Endothelial cell of umbilical vein (primary cell): Measurements from ENCODE around the gene EPN2. TPM values are rescaled to one million over a fixed set of nuclear protein-coding genes. Genes with fewer than 3 reads are reported as not detected.

Experiments used
- BruUV-seq: library from RNA; stranded (reverse); fragments of 400-500 nt; replicated peaks from 2 replicates; lab custom pipeline; 2021; lab: Mats Ljungman, UMichigan
- CTCF ChIA-PET: fragments of 300-600, 350-600 bp; sonication (Branson Sonifier 250); formaldehyde crosslinking; loops from one replicate; lab custom pipeline; 2021; ENCODE audit warnings: antibody characterized with exemption, inconsistent platforms; lab: Charles Lee
- POLR2A ChIA-PET: fragments of 300-600, 350-600 bp; sonication (Branson Sonifier 250); formaldehyde crosslinking; loops from one replicate; lab custom pipeline; 2021; ENCODE audit warnings: antibody characterized with exemption, inconsistent platforms; lab: Charles Lee
- DNase-seq: peaks from one replicate; pipeline ENCODE4 v3.0.0-alpha.2; 2011; ENCODE audit warnings: low read depth, low spot score
- FAIRE-seq: peaks from 2 replicates; lab custom pipeline; 2011; peaks lifted over from hg19 to GRCh38; lab: Jason Lieb, UNC
- H2AFZ ChIP-seq: 2 replicates; pipeline ENCODE4 v1.6.0; 2012; ENCODE audit warnings: low read depth, low read length, control low read depth, inconsistent platforms
- H3K27ac ChIP-seq: 2 replicates; pipeline ENCODE4 v1.5.1; 2011; ENCODE audit warnings: low read depth, mild to moderate bottlenecking, control low read depth, low read length, moderate library complexity; ENCODE audit not compliant: insufficient read depth
- H3K27me3 ChIP-seq, 2 experiments: 2 replicates each; pipeline versions ENCODE4 v1.6.0 to v1.6.1; 2011; ENCODE audit warnings: low read length in 2 of 2, mixed read lengths in 1 of 2; ENCODE audit not compliant: control insufficient read depth in 2 of 2, insufficient read depth in 2 of 2
- H3K36me3 ChIP-seq, 2 experiments: 2 replicates in 1 of 2; 3 replicates in 1 of 2; pipeline ENCODE4 v1.5.1; 2011; ENCODE audit warnings: low read length in 2 of 2, mild to moderate bottlenecking in 1 of 2, moderate library complexity in 1 of 2; ENCODE audit not compliant: control insufficient read depth in 2 of 2, insufficient read depth in 2 of 2; ENCODE audit errors: extremely low read depth in 1 of 2
- H3K4me1 ChIP-seq: 3 replicates; pipeline ENCODE4 v1.5.1; 2011; ENCODE audit warnings: mild to moderate bottlenecking, low read length; ENCODE audit not compliant: control insufficient read depth, insufficient read depth; ENCODE audit errors: extremely low read depth
- H3K4me2 ChIP-seq: 2 replicates; pipeline ENCODE4 v1.6.1; 2011; ENCODE audit warnings: low read length, control low read depth, mixed read lengths; ENCODE audit not compliant: insufficient read depth
- H3K4me3 ChIP-seq, 3 experiments: fragments of 200-600 bp in 1 of 3; sonication (generic), shearing (Covaris generic) in 1 of 3; replicated peaks in 1 of 3; 2 replicates each; pipeline ENCODE4 v1.5.1; 2011 to 2016; ENCODE audit warnings: control low read depth in 3 of 3, low read length in 3 of 3, mild to moderate bottlenecking in 2 of 3, inconsistent platforms in 1 of 3, low read depth in 1 of 3, moderate library complexity in 1 of 3; ENCODE audit not compliant: insufficient read depth in 1 of 3
- H3K79me2 ChIP-seq: 2 replicates; pipeline ENCODE4 v1.6.0; 2012; ENCODE audit warnings: low read length, inconsistent platforms; ENCODE audit not compliant: control insufficient read depth, insufficient read depth
- H3K9ac ChIP-seq: replicated peaks from 2 replicates; pipeline ENCODE3; 2011; ENCODE audit warnings: low read length, control low read depth; ENCODE audit not compliant: insufficient read depth; ENCODE audit errors: extremely low read depth
- H3K9me1 ChIP-seq: replicated peaks from 3 replicates; pipeline ENCODE4 v1.6.0; 2011; ENCODE audit warnings: mild to moderate bottlenecking, low read length; ENCODE audit not compliant: control insufficient read depth, insufficient read depth; ENCODE audit errors: extremely low read depth
- H3K9me3 ChIP-seq: replicated peaks from 2 replicates; pipeline ENCODE4 v1.5.1; 2012; ENCODE audit warnings: low read length, inconsistent platforms; ENCODE audit not compliant: control insufficient read depth, insufficient read depth
- H4K20me1 ChIP-seq: replicated peaks from 2 replicates; pipeline ENCODE3; 2011; ENCODE audit warnings: mild to moderate bottlenecking, low read length; ENCODE audit not compliant: control insufficient read depth, insufficient read depth; ENCODE audit errors: extremely low read depth
- CTCF ChIP-seq, 2 donors: IDR thresholded peaks; 1 replicate in 1 of 2; 2 replicates in 1 of 2; pipeline ENCODE4 v1.5.1; 2011; ENCODE audit warnings: low read length in 2 of 2, mild to moderate bottlenecking in 2 of 2, moderate library complexity in 2 of 2, control low read depth in 1 of 2, inconsistent platforms in 1 of 2, low read depth in 1 of 2; ENCODE audit not compliant: insufficient read depth in 1 of 2; ENCODE audit errors: extremely low read depth in 1 of 2
- EZH2 ChIP-seq: IDR thresholded peaks from 2 replicates; pipeline ENCODE4 v1.6.1; 2012; ENCODE audit warnings: borderline replicate concordance, low read depth, mild to moderate bottlenecking, moderate library complexity, low read length, inconsistent platforms; ENCODE audit not compliant: severe bottlenecking
- FOS ChIP-seq: IDR thresholded peaks from 2 replicates; pipeline ENCODE4 v1.6.1; 2011; ENCODE audit warnings: mild to moderate bottlenecking, low read length, moderate library complexity, borderline replicate concordance; ENCODE audit not compliant: insufficient read depth
- GATA2 ChIP-seq: IDR thresholded peaks from 2 replicates; pipeline ENCODE4 v1.7.0; 2011; ENCODE audit warnings: low read depth, mild to moderate bottlenecking, moderate library complexity, mixed read lengths, low read length; ENCODE audit not compliant: insufficient read length, insufficient read depth
- JUN ChIP-seq: IDR thresholded peaks from 2 replicates; pipeline ENCODE4 v1.6.1; 2011; ENCODE audit warnings: borderline replicate concordance, low read depth; ENCODE audit not compliant: insufficient read length, insufficient read depth
- MAX ChIP-seq: IDR thresholded peaks from 2 replicates; pipeline ENCODE4 v1.6.1; 2011; ENCODE audit not compliant: insufficient read depth, insufficient read length
- MYC ChIP-seq: IDR thresholded peaks from one replicate; pipeline ENCODE4 v1.6.1; 2011; ENCODE audit warnings: mild to moderate bottlenecking, low read depth, low read length
- POLR2A ChIP-seq: IDR thresholded peaks from 2 replicates; pipeline ENCODE4 v1.6.1; 2012; ENCODE audit warnings: low read depth, mild to moderate bottlenecking, control low read depth, low read length
- POLR2AphosphoS5 ChIP-seq: IDR thresholded peaks from 2 replicates; pipeline ENCODE4 v1.6.1; 2012; ENCODE audit warnings: low read depth, mild to moderate bottlenecking, control low read depth, low read length, moderate library complexity; ENCODE audit not compliant: insufficient read depth
- dilution Hi-C: fragments of 300-500 bp; cut with MboI; formaldehyde crosslinking; loops from one replicate; pipeline ENCODE4 v1.15.0; 2019; ENCODE audit warnings: low sequenced_read_pairs; ENCODE audit not compliant: extremely low pct_ligation_motif_present
- intact Hi-C: fragments of 100-400 bp; cut with micrococcal nuclease; formaldehyde crosslinking; loops from one replicate; pipeline ENCODE4 v1.10.0; 2022
- polyA plus RNA-seq, 4 experiments: library from polyadenylated mRNA; depleted of rRNA in 3 of 4; stranded (reverse) in 3 of 4; unstranded in 1 of 4; fragments of >200 nt; gene quantifications; 2 replicates each; pipeline versions ENCODE4 v1.2.1 to v1.2.3, GENCODE V29; 2011 to 2012; ENCODE audit warnings: missing spikeins in 1 of 4
- total RNA-seq: library from RNA; stranded (reverse); gene quantifications from 2 replicates; pipeline ENCODE4 v1.2.3, GENCODE V29; 2021

Gene EPN2
- total and polyA plus RNA-seq, 2 donors (not counting 3 experiments of a cell fraction or from before 2014, with no cell fraction given), result 40.3 to 70.5 TPM

- FAIRE-seq (no peak), DNase-seq (no peak)
- intact Hi-C loops, result loop anchor here (5.0 kb wide), 1 partner anchor 186 kb away; no protein-coding TSS in a partner anchor
- dilution Hi-C loops, result no loop called here
- Histone ChIP-seq H3K4me2 (no peak overlapping the region), H3K27ac (no peak overlapping the region), H3K4me1 (peaks cover 37% of the 10 kb centered on the region), H3K9ac (no peak overlapping the region), H3K79me2 (peaks cover 55% of the 10 kb centered on the region), H3K36me3 (no peaks in the 10 kb centered on the region), H3K27me3 (no peaks in the 10 kb centered on the region), H3K4me3 (no peak overlapping the region), H3K9me1 (no peaks in the 10 kb centered on the region), H3K9me3 (no peaks in the 10 kb centered on the region), H4K20me1 (no peaks in the 10 kb centered on the region), H2AFZ (no peak overlapping the region)
- CTCF ChIA-PET, result interaction anchor here (1.4 to 2.1 kb wide), 2 partner anchors 14 to 39 kb away, joined by 5 to 8 read pairs; no protein-coding TSS in a partner anchor
- BruUV-seq, result TSS peak; percentile 11
- no peak for TF ChIP-seq FOS
- TF ChIP-seq EZH2, result no peak
- no peak for TF ChIP-seq POLR2AphosphoS5
- TF ChIP-seq MAX, result no peak
- TF ChIP-seq JUN, result no peak
- no peak for TF ChIP-seq MYC
- no peak for TF ChIP-seq CTCF (IDR thresholded peaks at IDR 0.05; ENCODE audit: extremely low read depth in 1 of 2, insufficient read depth in 1 of 2, low read depth in 1 of 2, low read length in 2 of 2)
- TF ChIP-seq POLR2A, result no peak
- TF ChIP-seq GATA2, result no peak
- POLR2A ChIA-PET, result no interaction called here
These were observed 24.3 kb downstream of the EPN2 start for GRCh38 chr17:19261426-19261825.
